Coronary artery (tissue), 2 donors: Measurements from ENCODE around the gene LILRB5.
"Not testable (repeated sequence)": the region's sequence is repeated elsewhere in the genome, so short reads cannot be mapped to it uniquely, and the experiment has no call there.

Experiments
- DNase-seq: peaks from one replicate; pipeline ENCODE4 v3.0.0-alpha.2; 2017; ENCODE audit warnings: low spot score
- H3K27ac ChIP-seq, 2 donors: fragments of 200-600 bp; sonication (generic); one replicate each; pipeline ENCODE4 v1.5.1; 2016 to 2019
- H3K4me3 ChIP-seq: fragments of 200-600 bp; sonication (generic); 2 replicates; pipeline ENCODE4 v1.5.1; 2016; ENCODE audit warnings: mild to moderate bottlenecking, moderate library complexity
- CTCF ChIP-seq: fragments of 200-600 bp; sonication (generic); IDR thresholded peaks from one replicate; pipeline ENCODE4 v1.5.1; 2019; ENCODE audit warnings: antibody characterized with exemption

The LILRB5 gene

GRCh38 chr19:54216869-54217268 lies 40.2 kb downstream of the LILRB5 start:
- no peak for TF ChIP-seq CTCF
- Histone ChIP-seq H3K4me3 (no peak overlapping the region), H3K27ac (no peak overlapping the region)
- DNase-seq = no peak

GRCh38 chr19:54214734-54215133 lies 42.3 kb downstream of the LILRB5 start:
- H3K27ac ChIP-seq, H3K4me3 ChIP-seq, DNase-seq: not testable (repeated sequence)

DNA sequence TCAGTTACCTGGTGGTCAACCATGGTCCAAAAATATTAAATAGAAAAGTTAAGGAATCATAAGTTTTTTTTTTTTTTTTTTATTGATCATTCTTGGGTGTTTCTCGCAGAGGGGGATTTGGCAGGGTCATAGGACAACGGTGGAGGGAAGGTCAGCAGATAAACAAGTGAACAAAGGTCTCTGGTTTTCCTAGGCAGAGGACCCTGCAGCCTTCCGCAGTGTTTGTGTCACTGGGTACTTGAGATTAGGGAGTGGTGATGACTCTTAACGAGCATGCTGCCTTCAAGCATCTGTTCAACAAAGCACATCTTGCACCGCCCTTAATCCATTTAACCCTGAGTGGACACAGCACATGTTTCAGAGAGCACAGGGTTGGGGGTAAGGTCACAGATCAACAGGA lies 42.9 kb downstream of the LILRB5 start:
- H3K4me3 ChIP-seq, H3K27ac ChIP-seq, DNase-seq: not testable (repeated sequence)

GRCh38 chr19:54211235-54211634 lies 45.8 kb downstream of the LILRB5 start:
- no peak overlapping the region for H3K4me3 ChIP-seq
- no peak for DNase-seq
- no peak overlapping the region for H3K27ac ChIP-seq
- TF ChIP-seq CTCF = no peak

GRCh38 chr19:54209811-54210494 lies 47.1 kb downstream of the LILRB5 start:
- no peak for TF ChIP-seq CTCF
- DNase-seq = no peak
- peak overlapping the region; percentile 25 for H3K4me3 ChIP-seq
- peak overlapping the region; percentile 69 to 82 for H3K27ac ChIP-seq

- no peak for TF ChIP-seq CTCF
- H3K27ac ChIP-seq = peak overlapping the region; percentile 69 to 82
- peak overlapping the region; percentile 25 for H3K4me3 ChIP-seq
- no peak for DNase-seq
Observed at GRCh38 chr19:54209058-54209810, 47.8 kb downstream of the LILRB5 start.

DNA sequence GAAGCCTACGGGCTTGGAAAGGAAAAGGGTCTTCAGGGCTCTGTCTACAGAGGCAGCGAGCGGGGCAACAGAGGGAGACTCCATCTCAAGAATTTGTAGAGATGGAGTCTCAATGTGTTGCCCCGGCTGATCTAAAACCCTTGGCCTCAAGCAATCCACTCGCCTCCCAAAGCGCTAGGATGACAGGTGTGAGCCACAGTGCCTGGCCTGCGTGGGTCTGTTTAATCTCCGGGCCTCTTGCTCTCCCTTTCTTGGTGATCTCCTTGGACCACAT lies 48.4 kb downstream of the LILRB5 start:
- Histone ChIP-seq H3K4me3 (no peak overlapping the region), H3K27ac (peak overlapping the region; percentile 69 to 82)
- TF ChIP-seq CTCF = no peak
- no peak for DNase-seq

DNA sequence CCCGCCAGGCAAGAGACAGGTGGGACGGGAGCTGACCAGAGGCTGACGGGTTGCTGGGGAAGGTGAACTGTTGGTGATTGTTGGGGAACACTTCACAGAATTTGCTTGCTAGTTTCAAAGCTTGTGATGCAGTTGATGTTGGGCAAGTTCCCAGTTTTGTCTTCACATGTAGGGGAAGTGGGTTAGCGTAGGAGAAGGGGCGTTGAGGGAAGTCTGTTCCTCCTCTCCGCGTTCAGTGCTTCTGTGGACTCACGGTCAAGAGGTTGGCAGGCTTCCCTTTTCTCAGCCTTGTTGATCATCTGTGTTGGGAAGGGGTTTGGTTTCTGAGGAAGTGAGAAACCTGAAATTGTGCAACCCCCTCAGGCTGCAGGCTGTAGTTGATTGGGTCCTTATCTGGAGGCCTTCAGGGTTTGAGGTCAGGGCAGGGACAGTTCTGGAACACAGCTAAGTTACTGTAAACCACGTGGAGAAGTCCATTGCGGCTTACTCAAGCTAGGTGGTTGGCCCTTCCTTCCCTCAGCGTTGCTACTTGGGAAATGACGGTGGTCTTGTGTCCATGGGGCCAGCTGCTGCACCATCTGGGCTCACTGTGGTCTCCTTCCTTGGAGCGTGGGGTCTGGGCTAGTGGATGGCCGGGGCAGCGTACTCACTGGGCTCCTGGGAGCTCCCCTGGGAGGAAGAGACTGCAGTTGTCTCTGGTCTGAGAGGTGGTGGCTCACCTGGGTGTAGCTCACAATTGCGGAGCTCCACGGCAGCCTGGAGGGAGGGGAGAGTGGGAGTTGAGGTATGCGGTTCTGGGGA lies 48.9 kb downstream of the LILRB5 start:
- no peak for DNase-seq
- Histone ChIP-seq H3K4me3 (no peak overlapping the region), H3K27ac (peak overlapping the region; percentile 69 to 82)
- no peak for TF ChIP-seq CTCF
